Vagina (tissue), 2 donors: ENCODE measurements around the gene PPT2.

Source experiments
- POLR2A ChIP-seq, 2 donors: fragments of 450-650 bp; IDR thresholded peaks; one replicate each; pipeline ENCODE4 v1.6.1; 2017; ENCODE audit warnings: antibody characterized with exemption in 2 of 2, mild to moderate bottlenecking in 2 of 2, moderate library complexity in 2 of 2
- TF ChIP-seq, protein P1 (sequence below), 3 experiments: fragments of 450-650 bp in 2 of 3; fragments of 200-600 bp in 1 of 3; sonication (generic) in 1 of 3; IDR thresholded peaks; one replicate each; pipeline ENCODE4 v1.5.1; 2017 to 2019; ENCODE audit warnings: antibody characterized with exemption in 3 of 3, mild to moderate bottlenecking in 2 of 3, moderate library complexity in 2 of 3

DNA sequence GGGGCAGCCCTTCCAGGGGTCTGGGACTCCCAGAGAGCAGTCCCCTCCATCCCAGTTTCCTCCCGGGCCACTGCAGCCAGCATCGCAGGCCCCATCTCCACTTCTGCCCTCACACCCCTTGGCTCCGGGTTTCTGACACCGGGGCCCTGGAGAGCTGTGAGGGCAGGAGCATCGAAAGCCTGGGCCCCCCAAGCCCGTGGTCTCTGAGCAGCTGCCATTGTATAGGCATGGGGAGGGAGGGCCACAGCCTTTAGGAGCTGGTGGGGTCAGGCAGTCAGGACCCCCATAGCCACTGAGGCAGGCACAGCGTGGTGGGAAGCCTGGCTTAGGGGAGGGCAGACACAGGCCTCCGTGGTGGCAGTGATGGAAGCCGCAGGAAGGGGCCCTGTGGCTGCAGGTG is 48.2 kb downstream of the PPT2 start:
- no peak for TF ChIP-seq POLR2A (IDR thresholded peaks at IDR 0.05)
- TF ChIP-seq, protein P1, sequence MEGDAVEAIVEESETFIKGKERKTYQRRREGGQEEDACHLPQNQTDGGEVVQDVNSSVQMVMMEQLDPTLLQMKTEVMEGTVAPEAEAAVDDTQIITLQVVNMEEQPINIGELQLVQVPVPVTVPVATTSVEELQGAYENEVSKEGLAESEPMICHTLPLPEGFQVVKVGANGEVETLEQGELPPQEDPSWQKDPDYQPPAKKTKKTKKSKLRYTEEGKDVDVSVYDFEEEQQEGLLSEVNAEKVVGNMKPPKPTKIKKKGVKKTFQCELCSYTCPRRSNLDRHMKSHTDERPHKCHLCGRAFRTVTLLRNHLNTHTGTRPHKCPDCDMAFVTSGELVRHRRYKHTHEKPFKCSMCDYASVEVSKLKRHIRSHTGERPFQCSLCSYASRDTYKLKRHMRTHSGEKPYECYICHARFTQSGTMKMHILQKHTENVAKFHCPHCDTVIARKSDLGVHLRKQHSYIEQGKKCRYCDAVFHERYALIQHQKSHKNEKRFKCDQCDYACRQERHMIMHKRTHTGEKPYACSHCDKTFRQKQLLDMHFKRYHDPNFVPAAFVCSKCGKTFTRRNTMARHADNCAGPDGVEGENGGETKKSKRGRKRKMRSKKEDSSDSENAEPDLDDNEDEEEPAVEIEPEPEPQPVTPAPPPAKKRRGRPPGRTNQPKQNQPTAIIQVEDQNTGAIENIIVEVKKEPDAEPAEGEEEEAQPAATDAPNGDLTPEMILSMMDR (IDR thresholded peaks at IDR 0.05), result no peak
